ENCODE measurements around the gene ALG12. TPM values are rescaled to one million over a fixed set of nuclear protein-coding genes. Genes with fewer than 3 reads are reported as not detected.

ALG12 gene
- polyA plus RNA-seq, 1 of the 3 experiments (the other 2 are of a cell fraction), result 9.9 TPM

- TF ChIP-seq CTCF (IDR thresholded peaks at IDR 0.05), result no peak
- TF ChIP-seq POLR2AphosphoS5 (IDR thresholded peaks at IDR 0.05; ENCODE audit: low read depth, low read length), result no peak
- TF ChIP-seq FOSL2 (IDR thresholded peaks at IDR 0.05; ENCODE audit: borderline replicate concordance, low read depth), result no peak
Observed at GRCh38 chr22:49907807-49908206, 10.4 kb downstream of the ALG12 start (continued).

GRCh38 chr22:49906799-49907290 is 11.4 kb downstream of the ALG12 start:
- H3K9ac ChIP-seq, result no peak overlapping the region
- H3K9me3 ChIP-seq, result no peaks in the 10 kb centered on the region
- no peak overlapping the region for H3K4me2 ChIP-seq
- peaks cover 9 to 26% of the 10 kb centered on the region in 2 experiments for H3K36me3 ChIP-seq (replicated peaks in 1 of 2; ENCODE audit: control insufficient read depth in 1 of 2, insufficient read depth in 2 of 2, low read length in 1 of 2)
- CTCF ChIA-PET, result interaction anchor here (1.1 to 1.6 kb wide), 2 partner anchors 8 to 10 kb away, joined by 3 to 4 read pairs; no protein-coding TSS in a partner anchor
- no peak overlapping the region for H2AFZ ChIP-seq (ENCODE audit: low read depth)
- WGBS (ENCODE audit: low lambda C conversion rate), result 93% methylated on average over 13 of the region's 14 CpGs
- no peaks in the 10 kb centered on the region for H3K9me2 ChIP-seq
- no peak overlapping the region for H3K27ac ChIP-seq (ENCODE audit: low read depth in 2 of 2, low read length in 1 of 2)
- DNase-seq, result no peak
- H4K20me1 ChIP-seq (ENCODE audit: insufficient read depth), result no peaks in the 10 kb centered on the region
- H3K79me2 ChIP-seq (ENCODE audit: insufficient read depth), result no peaks in the 10 kb centered on the region; the same call in 1 of the 2 replicates
- POLR2A ChIA-PET, result no interaction called here
- peaks cover 5% of the 10 kb centered on the region for H3F3A ChIP-seq (replicated peaks; ENCODE audit: insufficient read depth)
- no peaks in the 10 kb centered on the region for H3K27me3 ChIP-seq (ENCODE audit: insufficient read depth)
- H3K4me1 ChIP-seq (ENCODE audit: control insufficient read depth in 1 of 2, insufficient read depth in 2 of 2, low read depth in 1 of 2, low read length in 1 of 2), result peaks cover 0 to 16% of the 10 kb centered on the region in 2 experiments; a peak in 1 of 4 replicates
- no peak for TF ChIP-seq SIN3A (IDR thresholded peaks at IDR 0.05; ENCODE audit: borderline replicate concordance, low read depth, low read length)
- TF ChIP-seq EZH2phosphoT487 (IDR thresholded peaks at IDR 0.05; ENCODE audit: borderline replicate concordance, low read depth), result no peak
- no peak for TF ChIP-seq NRF1 (IDR thresholded peaks at IDR 0.05; ENCODE audit: low read depth, low read length)
- TF ChIP-seq USF1 (IDR thresholded peaks at IDR 0.05; ENCODE audit: borderline replicate concordance, low read depth), result no peak
- no peak for TF ChIP-seq MXI1 (IDR thresholded peaks at IDR 0.05; ENCODE audit: low read depth, low read length)
- TF ChIP-seq FOSL2 (IDR thresholded peaks at IDR 0.05; ENCODE audit: borderline replicate concordance, low read depth), result no peak
- TF ChIP-seq NFIC (IDR thresholded peaks at IDR 0.05; ENCODE audit: borderline replicate concordance), result no peak
- TF ChIP-seq GATA2 (CRISPR knock-in tag; IDR thresholded peaks at IDR 0.05), result no peak
- no peak for TF ChIP-seq ZBTB33 (IDR thresholded peaks at IDR 0.05; ENCODE audit: borderline replicate concordance, low read depth)
- TF ChIP-seq FOXM1 (IDR thresholded peaks at IDR 0.05; ENCODE audit: low read depth), result no peak
- TF ChIP-seq JUND (IDR thresholded peaks at IDR 0.05), result no peak
- no peak for TF ChIP-seq RFX5 (IDR thresholded peaks at IDR 0.05; ENCODE audit: low read length)
- no peak for TF ChIP-seq MAX (IDR thresholded peaks at IDR 0.05; ENCODE audit: low read depth)
- TF ChIP-seq ELF1 (IDR thresholded peaks at IDR 0.05), result no peak
- TF ChIP-seq FOXJ3 (CRISPR knock-in tag; IDR thresholded peaks at IDR 0.05), result no peak
- no peak overlapping the region for H3K4me3 ChIP-seq (ENCODE audit: low read depth in 2 of 2, low read length in 1 of 2)
